Gastroesophageal sphincter (tissue), 3 donors: Measurements from ENCODE around the gene IL27RA.

Experiments
- POLR2A ChIP-seq, 2 donors: fragments of 450-650 bp; IDR thresholded peaks; one replicate each; pipeline ENCODE4 v1.6.1; 2017; ENCODE audit warnings: antibody characterized with exemption in 2 of 2, mild to moderate bottlenecking in 2 of 2, moderate library complexity in 1 of 2
- TF ChIP-seq, protein P1 (sequence below), 4 experiments: fragments of 200-600 bp in 2 of 4; fragments of 450-650 bp in 2 of 4; sonication (generic) in 1 of 4; IDR thresholded peaks; one replicate each; pipeline ENCODE4 v1.5.1; 2017 to 2019; ENCODE audit warnings: antibody characterized with exemption in 4 of 4, mild to moderate bottlenecking in 2 of 4, moderate library complexity in 2 of 4

DNA sequence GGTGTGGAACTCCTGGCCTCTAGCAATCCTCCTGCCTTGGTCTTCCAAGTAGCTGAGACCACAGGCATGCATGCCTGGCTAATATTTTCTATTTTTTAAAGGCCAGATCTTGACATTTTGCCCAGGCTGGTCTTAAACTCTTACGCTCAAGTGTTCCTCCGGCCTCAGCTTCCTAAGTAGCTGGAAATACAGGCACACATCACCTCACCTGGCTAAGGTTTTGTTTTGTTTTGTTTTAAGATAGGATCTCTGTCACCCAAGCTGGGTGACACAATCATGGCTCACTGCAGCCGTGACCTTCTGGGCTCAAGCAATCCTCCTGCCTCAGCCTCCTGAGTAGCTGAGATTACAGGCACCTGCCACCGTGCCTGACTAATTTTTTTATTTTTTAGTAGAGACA, 9.1 kb upstream of the IL27RA start:
- TF ChIP-seq, protein P1, sequence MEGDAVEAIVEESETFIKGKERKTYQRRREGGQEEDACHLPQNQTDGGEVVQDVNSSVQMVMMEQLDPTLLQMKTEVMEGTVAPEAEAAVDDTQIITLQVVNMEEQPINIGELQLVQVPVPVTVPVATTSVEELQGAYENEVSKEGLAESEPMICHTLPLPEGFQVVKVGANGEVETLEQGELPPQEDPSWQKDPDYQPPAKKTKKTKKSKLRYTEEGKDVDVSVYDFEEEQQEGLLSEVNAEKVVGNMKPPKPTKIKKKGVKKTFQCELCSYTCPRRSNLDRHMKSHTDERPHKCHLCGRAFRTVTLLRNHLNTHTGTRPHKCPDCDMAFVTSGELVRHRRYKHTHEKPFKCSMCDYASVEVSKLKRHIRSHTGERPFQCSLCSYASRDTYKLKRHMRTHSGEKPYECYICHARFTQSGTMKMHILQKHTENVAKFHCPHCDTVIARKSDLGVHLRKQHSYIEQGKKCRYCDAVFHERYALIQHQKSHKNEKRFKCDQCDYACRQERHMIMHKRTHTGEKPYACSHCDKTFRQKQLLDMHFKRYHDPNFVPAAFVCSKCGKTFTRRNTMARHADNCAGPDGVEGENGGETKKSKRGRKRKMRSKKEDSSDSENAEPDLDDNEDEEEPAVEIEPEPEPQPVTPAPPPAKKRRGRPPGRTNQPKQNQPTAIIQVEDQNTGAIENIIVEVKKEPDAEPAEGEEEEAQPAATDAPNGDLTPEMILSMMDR (IDR thresholded peaks at IDR 0.05) = no peak
- no peak for TF ChIP-seq POLR2A (IDR thresholded peaks at IDR 0.05)
